Lower lobe of right lung (tissue), 2 donors: ENCODE measurements around the gene SPPL3. TPM values are rescaled to one million over a fixed set of nuclear protein-coding genes. Genes with fewer than 3 reads are reported as not detected.

Source experiments
- ATAC-seq, 2 donors: fragments of 200-7000 bp; cut with Tn5 transposase; one replicate each; pipeline ENCODE4 v1.9.1; 2020 to 2022; ENCODE audit warnings: mild to moderate bottlenecking in 2 of 2, moderate library complexity in 2 of 2
- DNase-seq: peaks from one replicate; pipeline ENCODE4 v3.0.0-alpha.2; 2020
- H3K27ac ChIP-seq: fragments of 200-600 bp; one replicate; pipeline ENCODE4 v1.8.0; 2022
- H3K27me3 ChIP-seq: fragments of 200-600 bp; one replicate; pipeline ENCODE4 v1.8.0; 2022; ENCODE audit warnings: low read depth
- H3K36me3 ChIP-seq: fragments of 200-600 bp; one replicate; pipeline ENCODE4 v1.8.0; 2022; ENCODE audit warnings: mild to moderate bottlenecking
- H3K4me1 ChIP-seq: fragments of 200-600 bp; one replicate; pipeline ENCODE4 v1.8.0; 2022
- H3K4me3 ChIP-seq: fragments of 200-600 bp; one replicate; pipeline ENCODE4 v1.8.0; 2022; ENCODE audit warnings: mild to moderate bottlenecking
- H3K9me3 ChIP-seq: fragments of 200-600 bp; one replicate; pipeline ENCODE4 v1.8.0; 2022
- CTCF ChIP-seq: fragments of 200-600 bp; IDR thresholded peaks from one replicate; pipeline ENCODE4 v1.8.0; 2022; ENCODE audit warnings: antibody characterized with exemption, mild to moderate bottlenecking
- intact Hi-C: fragments of 100-400 bp; cut with DNase I; formaldehyde crosslinking; loops from one replicate; pipeline ENCODE4 v1.11.0; 2022
- total RNA-seq: library from RNA; stranded (reverse); fragmentation: NEBNext Ultra II Directional; extraction: Animal tissue kit (Norgen Biotek cat#: 25700); gene quantifications from one replicate; pipeline ENCODE4 v1.2.1, GENCODE V29; 2021
- donor health status: DM: no; HTN: yes; CAD: no; lungs with severe emphysema.

Gene SPPL3
- total RNA-seq, 1 donor from 2014 or later, result 44.0 TPM

- intact Hi-C loops, result no loop called here
- Histone ChIP-seq H3K27me3 (no peaks in the 10 kb centered on the region), H3K4me3 (no peak overlapping the region), H3K4me1 (peaks cover 14% of the 10 kb centered on the region), H3K27ac (no peak overlapping the region), H3K36me3 (peaks cover 8% of the 10 kb centered on the region), H3K9me3 (no peaks in the 10 kb centered on the region)
- ATAC-seq, result no peak
- TF ChIP-seq CTCF, result no peak
- DNase-seq, result no peak
These were observed 89.2 kb downstream of the SPPL3 start for GRCh38 chr12:120814903-120815429.

- no peak for ATAC-seq
- TF ChIP-seq CTCF, result no peak
- Histone ChIP-seq H3K27me3 (no peaks in the 10 kb centered on the region), H3K36me3 (peaks cover 13% of the 10 kb centered on the region), H3K4me1 (peaks cover 14% of the 10 kb centered on the region), H3K9me3 (no peaks in the 10 kb centered on the region), H3K4me3 (no peak overlapping the region), H3K27ac (no peak overlapping the region)
- no peak for DNase-seq
- intact Hi-C loops, result no loop called here
These were observed 89.8 kb downstream of the SPPL3 start for GRCh38 chr12:120814203-120814902.

- no peak for TF ChIP-seq CTCF
- H3K36me3 ChIP-seq, result peaks cover 20% of the 10 kb centered on the region
- intact Hi-C loops, result no loop called here
These were observed 90.5 kb downstream of the SPPL3 start for GRCh38 chr12:120813588-120814153.

GRCh38 chr12:120810021-120810420 lies 94.1 kb downstream of the SPPL3 start:
- peaks cover 20% of the 10 kb centered on the region for H3K36me3 ChIP-seq
- no peaks in the 10 kb centered on the region for H3K27me3 ChIP-seq
- no peak overlapping the region for H3K4me3 ChIP-seq
- H3K27ac ChIP-seq, result no peak overlapping the region
- no peak for ATAC-seq
- no peaks in the 10 kb centered on the region for H3K9me3 ChIP-seq
- DNase-seq, result no peak
- intact Hi-C loops, result no loop called here
- no peak for TF ChIP-seq CTCF
- peaks cover 5% of the 10 kb centered on the region for H3K4me1 ChIP-seq

More at GRCh38 chr12:120813588-120814153, 90.5 kb downstream of the SPPL3 start:
- DNase-seq, result no peak
- Histone ChIP-seq H3K27ac (no peak overlapping the region), H3K4me1 (peaks cover 11% of the 10 kb centered on the region), H3K9me3 (no peaks in the 10 kb centered on the region), H3K27me3 (no peaks in the 10 kb centered on the region), H3K4me3 (no peak overlapping the region)
- no peak for ATAC-seq

- H3K4me3 ChIP-seq, result no peak overlapping the region
- no peak for TF ChIP-seq CTCF
- no peak for ATAC-seq
These were observed 99.7 kb downstream of the SPPL3 start for GRCh38 chr12:120804428-120804827.

More at GRCh38 chr12:120804428-120804827, 99.7 kb downstream of the SPPL3 start:
- Histone ChIP-seq H3K9me3 (no peaks in the 10 kb centered on the region), H3K4me1 (peaks cover 6% of the 10 kb centered on the region), H3K27me3 (no peaks in the 10 kb centered on the region), H3K27ac (no peak overlapping the region), H3K36me3 (peaks cover 6% of the 10 kb centered on the region)
- no peak for DNase-seq
- intact Hi-C loops, result no loop called here
